ENCODE results near the gene GPSM1. TPM values are rescaled to one million over a fixed set of nuclear protein-coding genes. Genes with fewer than 3 reads are reported as not detected.

Gene GPSM1
- total RNA-seq, 1 experiment from 2014 or later, result 26.4 TPM

- Histone ChIP-seq H3K9me2 (ENCODE audit: insufficient read depth) (no peaks in the 10 kb centered on the region), H3K4me1 (ENCODE audit: control insufficient read depth in 1 of 2, insufficient read depth in 2 of 2, low read length in 2 of 2) (peaks cover 7 to 9% of the 10 kb centered on the region in 2 experiments), H3K27ac (ENCODE audit: low read depth, low read length) (no peak overlapping the region), H3K27me3 (ENCODE audit: insufficient read depth, low read length) (no peaks in the 10 kb centered on the region), H3K4me2 (ENCODE audit: low read length) (no peak overlapping the region), H3K4me3 (replicated peaks in 1 of 2; ENCODE audit: low read depth in 1 of 2, low read length in 2 of 2) (no peak overlapping the region), H3K79me2 (ENCODE audit: insufficient read depth, low read length) (peaks cover 60% of the 10 kb centered on the region), H2AFZ (ENCODE audit: low read depth, low read length, poor library complexity, severe bottlenecking) (no peak overlapping the region), H4K20me1 (ENCODE audit: insufficient read depth) (no peaks in the 10 kb centered on the region), H3K9me3 (ENCODE audit: control insufficient read depth in 1 of 2, insufficient read depth in 1 of 2, low read depth in 1 of 2, low read length in 2 of 2) (no peaks in the 10 kb centered on the region), H3K9ac (ENCODE audit: low read length) (no peak overlapping the region), H3K36me3 (ENCODE audit: control insufficient read depth in 1 of 2, insufficient read depth in 2 of 2, low read length in 2 of 2) (peaks cover 45 to 61% of the 10 kb centered on the region in 2 experiments)
- no peak for TF ChIP-seq CTCF (IDR thresholded peaks at IDR 0.05 in 2 of 3, conservative IDR thresholded peaks at IDR 0.05 in 1 of 3; ENCODE audit: borderline replicate concordance in 1 of 3, insufficient read depth in 1 of 3, low read depth in 2 of 3, low read length in 2 of 3)
- no peak for TF ChIP-seq FOSL1 (IDR thresholded peaks at IDR 0.05; ENCODE audit: low read depth)
- no peak for TF ChIP-seq ZBTB33 (IDR thresholded peaks at IDR 0.05; ENCODE audit: extremely low read depth, insufficient replicate concordance, low read length)
- no peak for TF ChIP-seq ELF1 (IDR thresholded peaks at IDR 0.05; ENCODE audit: borderline replicate concordance, low read depth)
- TF ChIP-seq POLR2AphosphoS5 (IDR thresholded peaks at IDR 0.05; ENCODE audit: low read depth, low read length), result no peak
- no peak for TF ChIP-seq CBX3 (IDR thresholded peaks at IDR 0.05; ENCODE audit: low read depth)
- no peak for TF ChIP-seq YY1 (IDR thresholded peaks at IDR 0.05; ENCODE audit: extremely low read depth, insufficient replicate concordance, low read depth, low read length)
- no peak for TF ChIP-seq EZH2 (IDR thresholded peaks at IDR 0.05)
- TF ChIP-seq EGR1 (IDR thresholded peaks at IDR 0.05; ENCODE audit: low read depth), result no peak
- no peak for TF ChIP-seq ATF3 (IDR thresholded peaks at IDR 0.05)
- no peak for TF ChIP-seq SIN3A (IDR thresholded peaks at IDR 0.05; ENCODE audit: low read depth)
- TF ChIP-seq CEBPB (IDR thresholded peaks at IDR 0.05; ENCODE audit: low read depth), result no peak
- no peak for ATAC-seq
- no peak for DNase-seq (ENCODE audit: low read depth, low spot score)
- intact Hi-C loops (cut with micrococcal nuclease), result no loop called here
- POLR2A ChIA-PET, result no interaction called here
- RAD21 ChIA-PET (ENCODE audit: low non-redundant PET in 1 of 2, low total read pairs in 2 of 2, uncharacterized antibody in 2 of 2, unreplicated experiment in 2 of 2), result no interaction called here
- CTCF ChIA-PET, result no interaction called here
- BruUV-seq (replicated peaks), result no TSS peak
Measured at GRCh38 chr9:136395020-136395340, 67.6 kb downstream of the GPSM1 start.

All from HCT116 (cell line).